HG03571 (cell line): ENCODE measurements around the gene CDK14.
A peak's percentile ranks its signal among the peaks of the same experiment; 100 is the strongest.
"Not testable (repeated sequence)": the region's sequence is repeated elsewhere in the genome, so short reads cannot be mapped to it uniquely, and the experiment has no call there.

Experiments used
- ATAC-seq: cut with Tn5 transposase; IDR thresholded peaks from one replicate; pipeline ENCODE4 v1.9.1; 2021; ENCODE audit not compliant: unreplicated experiment

Gene CDK14

DNA sequence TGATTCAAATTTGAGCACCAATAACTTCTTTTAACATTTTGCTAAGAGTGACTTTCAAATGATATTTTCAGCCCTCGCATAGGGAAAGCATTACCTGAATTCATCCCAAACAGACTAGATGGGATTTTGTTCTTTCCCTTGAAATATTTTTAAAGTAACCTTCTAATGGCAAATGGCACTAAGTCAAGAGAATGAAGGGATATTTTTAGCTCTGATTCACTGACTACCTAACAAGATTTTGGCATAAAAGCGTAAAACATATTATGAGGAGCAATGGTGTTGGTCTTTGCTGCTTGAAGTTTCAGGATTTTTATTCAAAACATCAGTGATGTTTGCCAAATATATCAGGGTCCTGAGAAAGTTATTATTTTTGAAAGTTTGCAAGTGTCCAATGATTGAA, 290.3 kb downstream of the CDK14 start:
- ATAC-seq: no peak

DNA sequence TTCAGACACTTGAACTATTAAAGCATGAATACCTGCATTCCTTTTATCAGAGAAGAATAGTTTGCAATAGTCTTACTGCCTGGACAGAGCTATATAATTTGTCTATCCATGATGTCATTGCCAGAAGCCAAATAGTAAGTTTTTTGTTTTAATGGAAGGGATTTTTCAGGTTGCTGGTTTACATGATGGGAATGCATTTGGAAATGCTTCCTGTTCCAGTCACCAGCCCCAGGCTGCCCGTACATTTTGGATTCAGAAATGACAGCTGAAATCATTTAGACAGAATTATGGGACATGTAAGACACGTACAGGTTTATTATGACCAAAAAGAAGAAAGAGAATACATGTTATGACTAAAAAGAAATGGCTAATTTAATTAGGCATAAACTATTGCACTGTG, 293.1 kb downstream of the CDK14 start:
- ATAC-seq: no peak

DNA sequence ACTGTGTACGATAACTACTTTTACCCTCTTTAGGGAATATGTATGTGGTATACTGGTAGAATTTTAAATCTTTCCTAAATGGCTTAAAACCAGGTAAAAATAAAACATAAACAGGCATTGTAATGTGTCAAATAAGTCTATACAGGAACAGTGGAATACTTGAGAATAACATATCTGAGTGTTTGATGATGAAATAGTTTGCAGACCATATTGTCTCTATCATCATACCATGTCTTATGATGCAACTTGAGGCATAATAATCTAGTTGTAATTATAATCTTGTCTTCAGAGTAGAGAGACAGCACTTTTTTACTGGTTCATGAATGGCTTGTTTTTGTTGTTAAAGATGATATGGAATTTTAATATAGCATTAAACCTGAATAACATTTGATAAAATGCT, 293.5 kb downstream of the CDK14 start:
- no peak for ATAC-seq

DNA sequence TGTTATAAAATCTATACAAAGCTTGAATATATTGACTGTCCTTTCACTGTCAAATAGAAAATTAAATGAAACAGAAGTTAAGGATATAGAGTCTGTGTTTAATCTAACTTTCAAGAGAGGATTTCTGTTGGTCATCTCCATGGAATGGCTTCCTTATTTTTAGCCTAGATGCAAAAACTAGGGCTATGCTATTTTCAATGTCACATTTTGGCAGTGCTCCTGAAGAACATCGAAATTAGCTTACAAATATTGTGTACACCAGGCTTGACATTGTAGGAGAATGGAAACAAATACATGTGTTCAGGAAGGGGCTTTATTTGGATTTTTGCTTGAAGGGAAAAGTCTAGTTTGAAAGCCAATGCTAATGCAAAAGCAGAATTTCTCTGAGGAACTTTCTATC, 295.4 kb downstream of the CDK14 start:
- ATAC-seq: no peak

DNA sequence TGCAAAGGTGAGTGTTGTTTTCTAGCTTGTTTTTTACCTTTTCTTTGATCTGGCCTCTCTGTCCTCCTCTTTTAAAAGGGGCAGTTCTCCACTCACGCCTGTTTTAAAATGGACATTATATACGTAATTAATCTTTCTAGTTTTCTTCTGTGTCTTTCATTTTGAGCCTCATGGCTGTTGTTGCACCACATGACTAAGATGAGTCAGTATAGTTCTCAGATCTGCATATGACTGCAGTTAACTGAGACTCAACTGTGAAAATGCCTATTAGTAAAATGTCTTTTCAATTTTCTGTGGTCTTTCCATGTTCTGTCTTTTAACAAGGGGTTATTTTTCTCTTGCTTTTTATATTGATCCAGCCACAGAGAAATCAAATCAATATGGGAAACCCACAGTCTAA, 296.1 kb downstream of the CDK14 start:
- no peak for ATAC-seq

DNA sequence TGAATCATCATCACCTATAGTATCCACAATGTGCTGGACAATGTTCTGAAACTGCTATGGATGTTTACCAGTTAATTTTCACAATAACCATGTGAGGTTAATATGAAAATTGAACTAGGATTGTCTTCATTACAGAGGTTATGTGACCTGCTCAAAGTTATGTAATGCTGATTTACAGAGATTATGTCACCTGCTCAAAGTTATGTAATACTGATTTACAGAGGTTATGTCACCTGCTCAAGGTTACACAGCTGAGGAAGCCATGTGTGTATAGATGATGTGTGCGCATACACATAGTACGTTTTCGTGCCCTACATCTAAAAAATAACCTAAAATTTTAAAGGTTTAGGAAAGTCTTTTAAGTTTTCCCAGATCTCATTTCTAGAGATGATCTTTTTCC, 298.0 kb downstream of the CDK14 start:
- no peak for ATAC-seq

DNA sequence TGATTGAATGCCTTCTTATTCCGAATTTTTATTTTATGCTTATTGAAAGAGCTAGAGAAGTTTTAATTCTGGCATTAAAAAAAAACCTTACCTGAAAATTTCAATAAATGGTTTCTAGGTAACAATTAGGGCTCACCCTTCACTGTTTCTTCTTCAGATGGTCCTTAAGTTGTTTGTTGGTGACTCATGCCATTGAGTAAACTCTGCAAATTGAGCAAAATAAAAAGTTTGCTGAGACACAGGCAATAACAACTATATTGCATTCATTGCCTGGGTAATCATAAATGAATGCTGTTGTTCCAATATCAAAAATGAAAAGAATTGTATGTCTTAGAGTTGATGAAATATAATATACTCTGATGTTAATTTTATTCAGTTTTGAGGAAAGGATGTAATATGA, 300.3 kb downstream of the CDK14 start:
- ATAC-seq: no peak

DNA sequence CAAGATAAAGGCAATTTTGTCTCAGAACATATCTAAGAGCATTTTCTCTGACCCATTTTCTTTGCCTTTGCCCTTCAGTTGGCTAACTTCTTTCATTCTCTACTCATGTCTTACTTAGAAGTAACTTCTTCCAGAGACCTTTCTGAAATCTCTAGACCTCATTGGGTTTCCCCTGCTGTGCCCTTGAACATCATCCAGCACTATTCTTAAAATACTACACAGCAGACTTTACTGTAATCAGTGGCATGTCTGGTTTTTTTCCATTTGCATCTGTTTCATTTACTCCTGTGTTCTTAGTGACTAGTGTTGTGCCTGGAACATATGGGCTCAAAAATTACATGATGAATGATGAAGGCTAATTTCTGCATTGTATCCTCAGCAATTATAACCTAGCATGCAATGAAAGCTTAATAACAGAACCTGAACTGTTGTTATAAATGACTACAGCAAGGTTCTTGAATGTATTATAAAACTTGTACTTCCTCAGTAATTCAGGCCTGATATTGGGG, 301.9 kb downstream of the CDK14 start:
- ATAC-seq: no peak

DNA sequence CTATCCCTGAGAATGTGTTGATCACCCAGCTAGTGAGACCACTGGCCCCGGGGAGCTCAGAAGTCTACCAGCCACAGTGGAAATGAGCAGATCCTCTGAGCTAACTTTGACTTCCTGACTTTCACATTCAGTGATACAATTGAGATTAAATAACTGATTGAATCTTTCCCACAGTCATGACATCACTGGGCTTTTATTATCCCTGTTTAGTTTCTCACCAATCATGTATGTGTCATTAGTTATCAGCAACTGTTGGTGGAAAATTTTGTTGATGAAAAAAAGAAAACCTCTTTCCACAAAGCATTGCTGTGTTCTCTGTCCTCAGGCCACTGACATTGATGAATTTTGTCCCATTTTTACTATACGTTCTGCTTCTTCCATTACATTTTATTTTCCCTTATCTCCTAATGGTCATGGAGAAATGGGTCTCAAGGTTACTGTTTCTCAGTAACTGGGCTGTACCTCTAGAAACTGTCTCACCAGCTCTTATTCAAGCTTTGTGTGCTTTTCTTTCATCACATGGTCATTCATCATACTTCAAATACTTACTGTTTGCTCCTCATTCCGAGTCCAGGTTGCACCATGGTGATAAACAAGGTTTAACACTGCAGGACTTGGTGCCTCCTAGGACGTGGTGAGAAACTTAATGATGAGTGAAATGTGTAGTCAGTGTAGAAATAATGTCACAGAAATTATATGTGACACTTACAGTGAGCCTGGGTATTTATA, 304.7 kb downstream of the CDK14 start:
- ATAC-seq: no peak

DNA sequence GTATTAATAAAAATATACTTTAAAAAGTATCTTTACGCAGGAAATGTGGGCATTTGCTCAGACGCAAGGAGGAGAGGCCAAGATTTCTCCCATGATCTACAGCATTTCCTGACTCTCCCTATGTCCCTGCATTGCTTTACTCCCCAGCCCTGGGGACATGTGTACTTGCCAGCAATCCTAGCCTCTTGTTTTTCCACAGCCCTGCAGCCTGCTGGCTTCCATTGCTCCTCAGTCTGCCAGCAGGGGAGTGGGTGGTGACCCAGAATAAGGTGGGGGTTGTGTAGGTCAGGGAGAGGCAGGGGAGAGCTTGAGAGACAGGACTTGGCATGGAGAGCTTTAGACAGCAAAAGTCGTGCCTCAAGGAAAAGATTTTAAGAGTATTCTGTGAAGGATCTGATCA, 307.7 kb downstream of the CDK14 start:
- ATAC-seq: no peak

DNA sequence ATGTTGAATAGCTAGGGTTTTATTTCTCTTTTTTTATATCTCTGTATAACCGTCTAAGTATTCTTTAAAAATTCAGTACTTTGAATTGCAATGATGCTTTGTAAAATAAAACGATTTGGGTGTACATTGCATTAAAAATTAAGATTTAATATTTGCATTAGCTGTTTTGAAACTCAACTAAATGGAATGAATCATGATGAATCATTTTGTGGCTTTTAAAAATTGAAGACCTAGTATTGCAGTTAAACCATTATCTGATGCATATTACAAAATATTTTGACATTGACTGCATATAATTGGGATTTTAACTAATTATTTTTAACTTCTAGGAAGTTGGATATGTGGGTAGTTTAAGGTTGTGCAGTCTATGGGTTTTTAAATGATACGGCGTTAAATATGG, 314.0 kb downstream of the CDK14 start:
- no peak for ATAC-seq

DNA sequence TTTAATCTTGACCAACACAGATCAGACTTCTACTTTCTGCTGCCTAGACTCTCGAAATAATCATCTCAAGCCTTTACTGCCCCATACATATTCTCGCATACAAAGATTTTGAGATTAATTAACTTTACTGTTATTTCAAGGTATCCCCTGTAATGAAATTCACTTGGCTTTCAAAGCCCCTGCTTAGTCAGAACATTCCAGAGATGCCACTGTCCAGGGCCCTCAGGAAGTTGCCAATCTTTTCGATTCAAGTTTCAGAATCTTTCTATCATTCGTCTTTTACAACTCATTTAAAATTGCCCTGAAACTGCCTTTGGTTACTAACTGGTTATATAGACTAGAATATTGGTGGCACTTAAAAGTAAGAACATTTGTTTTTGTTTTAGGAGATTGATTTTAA, 320.2 kb downstream of the CDK14 start:
- ATAC-seq: no peak

DNA sequence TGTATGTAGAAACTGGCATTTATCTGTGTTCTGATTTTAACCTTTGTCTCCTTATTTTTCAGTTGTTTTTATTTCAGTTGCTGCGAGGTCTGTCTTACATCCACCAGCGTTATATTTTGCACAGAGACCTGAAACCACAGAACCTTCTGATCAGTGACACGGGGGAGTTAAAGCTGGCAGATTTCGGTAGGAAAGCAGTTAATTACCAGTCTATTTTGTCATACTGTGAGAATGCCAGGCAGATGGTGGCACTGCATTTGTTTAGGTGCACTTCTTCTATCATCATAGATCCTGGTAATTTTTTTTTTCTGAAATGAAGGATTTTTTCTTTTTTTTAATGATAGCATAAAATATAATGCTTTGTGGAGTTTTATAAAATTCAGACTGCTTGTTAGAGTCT, 321.4 kb downstream of the CDK14 start:
- ATAC-seq: no peak

DNA sequence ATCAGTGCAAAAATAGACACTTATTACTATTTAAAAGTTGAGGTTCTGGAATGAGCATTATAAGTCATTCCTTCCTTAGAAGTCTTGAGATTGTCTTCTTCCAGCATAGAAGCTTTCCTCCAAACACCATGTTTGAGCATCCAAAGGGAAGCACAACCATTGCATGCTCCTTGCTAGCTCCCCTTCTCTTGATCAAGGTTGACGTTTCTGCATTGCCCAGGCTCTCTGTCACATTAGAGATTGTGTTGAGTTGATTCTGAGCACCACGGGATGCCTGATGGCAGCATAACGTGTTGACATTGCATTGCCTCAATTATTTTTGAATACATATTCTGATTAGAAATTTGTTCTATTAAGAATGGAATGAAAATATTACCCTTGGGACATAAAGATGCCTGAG, 322.2 kb downstream of the CDK14 start:
- ATAC-seq: no peak

DNA sequence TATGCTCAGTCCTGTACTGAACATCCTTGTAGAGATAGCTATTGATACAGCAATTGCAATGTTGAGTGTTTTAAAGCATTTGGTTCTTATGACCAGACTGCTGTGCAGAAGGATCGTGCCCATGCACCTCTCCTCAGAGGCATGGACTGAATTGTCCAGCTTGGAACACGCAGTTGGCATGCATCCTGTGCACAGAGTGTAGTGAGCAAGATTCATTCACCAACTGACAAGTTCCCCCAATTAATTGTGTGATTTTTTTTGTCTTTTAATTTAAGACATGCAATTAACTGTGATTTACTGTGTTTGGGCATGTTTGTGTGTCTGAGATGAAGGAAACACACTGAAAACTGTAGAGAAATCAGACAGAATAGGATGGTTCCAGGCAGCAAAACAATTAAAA, 323.7 kb downstream of the CDK14 start:
- no peak for ATAC-seq

DNA sequence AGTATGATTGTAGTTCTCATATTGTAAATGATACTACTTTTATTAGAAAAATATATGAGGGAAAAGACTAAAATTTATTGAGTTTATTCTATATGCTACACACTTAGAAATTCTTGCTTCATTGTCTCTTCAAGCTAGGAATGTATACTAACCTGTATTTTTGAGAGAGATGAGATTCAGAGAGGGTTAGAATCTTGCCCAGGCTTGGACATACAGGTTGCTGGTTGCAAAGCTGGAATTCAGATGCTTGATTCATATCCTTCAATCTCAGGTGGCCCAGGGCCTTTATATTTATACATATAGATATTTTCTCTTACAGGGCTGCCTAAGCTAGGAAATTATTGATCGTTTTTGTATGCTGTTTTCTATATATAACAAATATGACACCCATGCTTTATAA, 324.2 kb downstream of the CDK14 start:
- no peak for ATAC-seq

DNA sequence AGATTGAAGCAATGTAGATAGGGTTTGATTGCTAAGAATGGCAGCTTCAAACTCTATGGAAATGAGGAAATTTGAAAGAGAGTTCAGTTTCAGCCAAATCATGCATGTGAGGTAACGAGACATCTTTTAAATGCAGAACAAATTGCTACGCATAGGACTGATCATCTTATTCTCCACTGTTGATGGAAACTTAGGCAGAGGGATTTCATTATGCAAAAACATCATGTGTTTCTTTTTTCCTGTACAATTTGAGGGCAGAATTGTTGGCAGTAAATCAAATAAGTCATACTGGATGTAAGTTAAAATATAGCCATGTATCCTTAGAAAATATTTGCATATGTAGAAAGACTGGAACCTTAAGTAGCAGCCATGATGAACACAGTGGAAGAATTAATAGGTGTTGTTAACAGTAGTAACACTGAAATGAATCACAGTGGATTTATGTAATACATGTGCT, 327.4 kb downstream of the CDK14 start:
- no peak for ATAC-seq

DNA sequence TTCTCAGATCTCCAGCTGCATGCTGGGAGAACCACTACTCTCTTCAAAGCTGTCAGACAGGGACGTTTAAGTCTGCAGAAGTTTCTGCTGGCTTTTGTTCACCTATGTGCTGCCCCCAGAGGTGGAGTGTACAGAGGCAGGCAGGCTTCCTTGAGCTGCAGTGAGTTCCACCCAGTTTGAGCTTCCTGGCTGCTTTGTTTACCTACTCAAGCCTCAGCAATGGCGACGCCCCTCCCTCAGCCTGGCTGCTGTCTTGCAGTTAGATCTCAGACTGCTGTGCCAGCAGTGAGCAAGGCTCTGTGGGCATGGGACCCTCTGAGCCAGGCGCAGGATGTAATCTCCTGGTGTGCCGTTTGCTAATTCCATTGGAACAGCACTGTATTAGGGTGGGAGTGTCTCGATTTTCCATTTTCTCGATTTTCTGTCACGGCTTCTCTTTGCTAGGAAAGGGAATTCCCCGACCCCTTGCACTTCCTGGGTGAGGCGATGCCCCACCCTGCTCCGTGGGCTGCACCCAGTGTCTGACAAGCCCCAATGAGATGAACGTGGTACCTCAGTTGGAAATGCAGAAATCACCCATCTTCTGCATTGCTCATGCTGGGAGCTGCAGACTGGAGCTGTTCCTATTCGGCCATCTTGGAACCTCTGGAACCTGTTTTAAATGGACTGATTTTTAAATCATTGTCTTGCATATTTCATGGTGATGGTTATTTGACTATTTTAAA, 332.7 kb downstream of the CDK14 start:
- not testable (repeated sequence) for ATAC-seq

DNA sequence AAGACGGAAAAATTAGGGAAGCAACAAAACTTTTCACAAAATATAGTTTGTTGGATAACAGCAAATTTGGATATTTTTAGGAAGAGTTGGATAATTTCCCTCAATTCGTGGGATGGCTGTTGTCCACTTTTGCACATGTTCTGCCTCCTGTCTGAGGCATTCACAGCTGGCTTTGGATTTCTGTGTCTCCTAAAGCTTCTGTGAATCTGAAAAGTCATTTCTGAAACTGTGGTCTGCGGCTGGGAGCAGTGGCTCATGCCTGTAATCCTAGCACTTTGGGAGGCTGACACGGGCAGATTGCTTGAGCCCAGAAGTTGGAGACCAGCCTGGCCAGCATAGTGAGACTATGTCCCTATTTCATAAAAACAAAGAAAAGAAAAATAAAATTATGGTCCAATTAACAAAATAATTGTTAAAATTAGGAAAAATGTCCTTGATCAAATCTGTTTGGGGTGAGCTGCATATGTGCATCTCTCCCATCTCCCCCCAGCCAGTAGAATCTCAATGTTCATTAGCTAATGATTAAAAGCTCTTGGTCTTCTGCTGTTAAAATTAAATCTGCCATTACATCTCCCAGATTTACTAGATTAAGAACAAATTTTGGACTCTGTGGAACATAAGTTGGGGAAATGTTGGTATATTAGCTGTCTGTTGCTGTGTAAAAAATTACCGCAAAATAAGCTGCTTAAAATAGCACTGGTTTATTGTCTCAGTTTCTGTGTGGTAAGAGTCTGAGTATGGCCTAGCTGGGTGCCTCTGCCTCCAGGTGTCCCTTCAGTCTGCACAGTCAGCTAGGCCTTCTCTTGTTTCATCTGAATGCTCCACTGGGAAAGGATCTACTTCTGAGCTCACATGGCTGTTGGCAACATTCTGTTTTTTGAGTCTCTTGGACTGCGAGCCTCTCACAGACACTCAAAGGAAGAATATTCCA, 336.1 kb downstream of the CDK14 start:
- peak; percentile 95 for ATAC-seq

DNA sequence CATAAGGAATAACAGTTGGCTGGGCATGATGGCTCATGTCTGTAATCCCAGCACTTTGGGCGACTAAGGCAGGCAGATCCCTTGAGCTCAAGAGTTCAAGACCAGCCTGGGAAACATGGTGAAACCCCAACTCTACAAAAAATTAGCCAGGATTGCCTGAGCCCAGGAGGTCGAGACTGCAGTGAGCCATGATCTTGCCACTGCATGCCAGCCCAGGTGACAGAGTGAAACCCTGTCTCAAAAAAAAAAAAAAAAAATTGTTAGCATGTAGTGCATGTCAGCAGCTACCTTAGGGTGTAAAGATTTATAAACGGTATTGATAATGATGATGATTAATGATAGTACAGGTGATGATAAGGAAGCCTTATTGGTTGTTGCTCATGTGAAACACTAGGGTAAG, 336.9 kb downstream of the CDK14 start:
- ATAC-seq: no peak

DNA sequence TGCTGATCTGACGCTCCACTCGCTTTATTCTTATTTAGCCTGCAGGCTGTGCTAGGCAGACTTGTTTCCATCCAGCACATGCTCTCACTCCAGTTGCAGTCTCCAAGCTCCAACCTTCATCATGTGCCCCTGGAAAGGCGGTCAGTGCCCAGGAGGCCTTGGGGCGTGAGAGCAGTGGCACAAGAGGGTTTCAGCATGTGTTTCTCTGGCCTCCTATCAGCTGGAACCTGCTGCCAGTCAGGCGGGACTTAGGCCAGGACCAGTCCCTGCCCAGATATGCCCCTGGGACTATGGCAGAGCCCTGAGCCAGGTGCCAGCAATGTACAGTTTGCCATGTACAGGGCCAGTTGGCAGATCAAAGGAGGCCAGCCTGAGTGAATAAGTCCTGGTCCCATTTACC, 337.9 kb downstream of the CDK14 start:
- ATAC-seq: no peak
